ENCODE measurements around the gene BCL2L14.

DNA sequence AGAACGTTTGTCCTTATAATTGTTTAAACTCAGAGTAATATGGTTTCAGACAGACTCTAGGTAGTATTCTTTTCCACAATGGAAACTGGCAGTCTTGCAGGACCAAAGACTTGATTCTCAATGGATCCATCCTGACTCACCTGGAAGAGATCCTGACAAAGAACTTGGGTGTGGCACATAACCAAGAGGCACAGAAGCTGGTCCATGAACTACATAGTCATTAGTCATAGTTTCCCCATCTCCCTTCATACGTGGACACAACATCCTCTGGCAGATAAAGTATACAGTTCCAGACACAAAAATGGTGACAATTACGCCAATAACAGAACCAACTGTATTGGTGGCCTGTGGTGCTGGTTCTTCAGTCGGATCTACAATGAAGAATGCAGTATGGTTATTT, 55.8 kb downstream of the BCL2L14 start:
- TF ChIP-seq, protein P1, sequence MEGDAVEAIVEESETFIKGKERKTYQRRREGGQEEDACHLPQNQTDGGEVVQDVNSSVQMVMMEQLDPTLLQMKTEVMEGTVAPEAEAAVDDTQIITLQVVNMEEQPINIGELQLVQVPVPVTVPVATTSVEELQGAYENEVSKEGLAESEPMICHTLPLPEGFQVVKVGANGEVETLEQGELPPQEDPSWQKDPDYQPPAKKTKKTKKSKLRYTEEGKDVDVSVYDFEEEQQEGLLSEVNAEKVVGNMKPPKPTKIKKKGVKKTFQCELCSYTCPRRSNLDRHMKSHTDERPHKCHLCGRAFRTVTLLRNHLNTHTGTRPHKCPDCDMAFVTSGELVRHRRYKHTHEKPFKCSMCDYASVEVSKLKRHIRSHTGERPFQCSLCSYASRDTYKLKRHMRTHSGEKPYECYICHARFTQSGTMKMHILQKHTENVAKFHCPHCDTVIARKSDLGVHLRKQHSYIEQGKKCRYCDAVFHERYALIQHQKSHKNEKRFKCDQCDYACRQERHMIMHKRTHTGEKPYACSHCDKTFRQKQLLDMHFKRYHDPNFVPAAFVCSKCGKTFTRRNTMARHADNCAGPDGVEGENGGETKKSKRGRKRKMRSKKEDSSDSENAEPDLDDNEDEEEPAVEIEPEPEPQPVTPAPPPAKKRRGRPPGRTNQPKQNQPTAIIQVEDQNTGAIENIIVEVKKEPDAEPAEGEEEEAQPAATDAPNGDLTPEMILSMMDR (IDR thresholded peaks at IDR 0.05): no peak
- TF ChIP-seq POLR2AphosphoS5 (IDR thresholded peaks at IDR 0.05; ENCODE audit: low read depth, low read length) (no peak), TCF7L2 (IDR thresholded peaks at IDR 0.05; ENCODE audit: low read depth, low read length) (no peak), SIN3A (IDR thresholded peaks at IDR 0.05; ENCODE audit: borderline replicate concordance, insufficient read depth, low read depth, low read length) (no peak)
- TF ChIP-seq, protein P2, sequence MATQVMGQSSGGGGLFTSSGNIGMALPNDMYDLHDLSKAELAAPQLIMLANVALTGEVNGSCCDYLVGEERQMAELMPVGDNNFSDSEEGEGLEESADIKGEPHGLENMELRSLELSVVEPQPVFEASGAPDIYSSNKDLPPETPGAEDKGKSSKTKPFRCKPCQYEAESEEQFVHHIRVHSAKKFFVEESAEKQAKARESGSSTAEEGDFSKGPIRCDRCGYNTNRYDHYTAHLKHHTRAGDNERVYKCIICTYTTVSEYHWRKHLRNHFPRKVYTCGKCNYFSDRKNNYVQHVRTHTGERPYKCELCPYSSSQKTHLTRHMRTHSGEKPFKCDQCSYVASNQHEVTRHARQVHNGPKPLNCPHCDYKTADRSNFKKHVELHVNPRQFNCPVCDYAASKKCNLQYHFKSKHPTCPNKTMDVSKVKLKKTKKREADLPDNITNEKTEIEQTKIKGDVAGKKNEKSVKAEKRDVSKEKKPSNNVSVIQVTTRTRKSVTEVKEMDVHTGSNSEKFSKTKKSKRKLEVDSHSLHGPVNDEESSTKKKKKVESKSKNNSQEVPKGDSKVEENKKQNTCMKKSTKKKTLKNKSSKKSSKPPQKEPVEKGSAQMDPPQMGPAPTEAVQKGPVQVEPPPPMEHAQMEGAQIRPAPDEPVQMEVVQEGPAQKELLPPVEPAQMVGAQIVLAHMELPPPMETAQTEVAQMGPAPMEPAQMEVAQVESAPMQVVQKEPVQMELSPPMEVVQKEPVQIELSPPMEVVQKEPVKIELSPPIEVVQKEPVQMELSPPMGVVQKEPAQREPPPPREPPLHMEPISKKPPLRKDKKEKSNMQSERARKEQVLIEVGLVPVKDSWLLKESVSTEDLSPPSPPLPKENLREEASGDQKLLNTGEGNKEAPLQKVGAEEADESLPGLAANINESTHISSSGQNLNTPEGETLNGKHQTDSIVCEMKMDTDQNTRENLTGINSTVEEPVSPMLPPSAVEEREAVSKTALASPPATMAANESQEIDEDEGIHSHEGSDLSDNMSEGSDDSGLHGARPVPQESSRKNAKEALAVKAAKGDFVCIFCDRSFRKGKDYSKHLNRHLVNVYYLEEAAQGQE (IDR thresholded peaks at IDR 0.05; ENCODE audit: insufficient read depth in 1 of 2, low read depth in 2 of 2, low read length in 1 of 2): no peak

All from Panc1 (cell line).